Measurements from ENCODE around the gene ASF1A. TPM values are rescaled to one million over a fixed set of nuclear protein-coding genes. Genes with fewer than 3 reads are reported as not detected.

ASF1A gene
- total and polyA plus RNA-seq, 4 donors = 5.6 to 27.0 (median 7.2) TPM

GRCh38 chr6:118877806-118878205, 16.1 kb upstream of the ASF1A start:
- no peak overlapping the region for H3K4me3 ChIP-seq (ENCODE audit: low read depth in 1 of 3, low read length in 3 of 3)
- no peak for DNase-seq (ENCODE audit: low spot score)
- H3K9ac ChIP-seq (ENCODE audit: low read depth in 1 of 2, low read length in 2 of 2) = no peak overlapping the region
- H3K9me3 ChIP-seq (ENCODE audit: control insufficient read depth in 4 of 4, low read length in 3 of 4) = no peaks in the 10 kb centered on the region
- H3K27me3 ChIP-seq (ENCODE audit: control insufficient read depth in 4 of 4, insufficient read depth in 4 of 4, low read length in 3 of 4) = no peaks in the 10 kb centered on the region
- peaks cover 0 to 3% (median under 1%) of the 10 kb centered on the region in 4 donors for H3K4me1 ChIP-seq (ENCODE audit: control insufficient read depth in 4 of 4, insufficient read depth in 4 of 4, low read length in 3 of 4)
- H3K36me3 ChIP-seq (ENCODE audit: control insufficient read depth in 4 of 4, insufficient read depth in 3 of 4, low read depth in 1 of 4, low read length in 3 of 4) = peaks cover 0 to 2% (median 0%) of the 10 kb centered on the region in 4 donors
- no peak for TF ChIP-seq SP1 (IDR thresholded peaks at IDR 0.05)
- no peak for TF ChIP-seq ATF3 (IDR thresholded peaks at IDR 0.05)
- TF ChIP-seq HNF4G (IDR thresholded peaks at IDR 0.05) = no peak
- no peak for TF ChIP-seq RAD21 (IDR thresholded peaks at IDR 0.05)
- WGBS = 97% methylated on average over 2 of the region's 2 CpGs
- H3K27ac ChIP-seq (ENCODE audit: low read depth in 1 of 2, low read length in 2 of 2) = no peak overlapping the region

DNA sequence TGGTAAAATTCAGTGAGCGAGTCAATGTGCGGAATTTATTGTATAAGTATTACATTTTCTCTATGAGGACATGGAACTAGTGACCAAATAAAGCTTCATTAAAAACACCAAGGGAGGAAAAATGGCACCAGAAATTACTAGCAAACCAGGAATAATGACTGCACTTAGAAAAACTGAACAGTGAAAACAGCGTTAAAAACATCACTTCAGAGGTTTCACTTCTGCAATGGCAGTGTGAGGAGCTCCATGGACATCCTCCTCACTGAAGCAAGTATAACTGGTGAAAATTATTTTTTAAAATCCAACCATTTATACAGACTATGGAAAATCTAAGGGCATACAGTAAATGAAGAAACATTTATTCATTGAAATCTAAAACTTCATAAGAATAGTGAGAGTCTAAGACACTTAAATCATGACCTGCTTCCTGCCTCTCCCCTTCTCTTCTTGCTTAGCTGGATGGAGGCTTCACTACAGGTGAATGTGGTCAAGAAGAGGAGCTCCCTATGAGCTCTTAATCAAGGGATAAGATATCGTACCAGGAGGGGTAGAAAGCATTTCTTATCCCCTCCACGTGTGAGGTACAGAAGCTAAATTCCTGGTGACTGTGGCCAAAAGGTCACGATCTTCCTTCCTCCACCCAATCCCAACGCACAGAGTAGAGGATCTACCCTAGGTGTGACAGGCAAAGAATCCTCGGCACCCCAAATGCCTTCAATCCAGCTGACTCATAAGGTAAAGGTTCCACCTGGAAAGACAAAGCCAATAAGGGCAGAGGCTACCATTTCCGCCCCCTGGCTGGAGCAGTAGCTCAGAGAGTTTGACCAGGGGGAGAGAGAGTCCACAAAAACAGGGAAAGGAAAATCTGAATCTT, 12.3 kb upstream of the ASF1A start:
- no peak overlapping the region for H3K27ac ChIP-seq (ENCODE audit: low read depth in 1 of 2, low read length in 2 of 2)
- no peaks in the 10 kb centered on the region for H3K27me3 ChIP-seq (ENCODE audit: control insufficient read depth in 4 of 4, insufficient read depth in 4 of 4, low read length in 3 of 4)
- H3K4me1 ChIP-seq (ENCODE audit: control insufficient read depth in 4 of 4, insufficient read depth in 4 of 4, low read length in 3 of 4) = peaks cover 0 to 3% (median under 1%) of the 10 kb centered on the region in 4 donors
- no peak for DNase-seq (ENCODE audit: low spot score)
- H3K36me3 ChIP-seq (ENCODE audit: control insufficient read depth in 4 of 4, insufficient read depth in 3 of 4, low read depth in 1 of 4, low read length in 3 of 4) = peaks cover 0 to 2% (median 0%) of the 10 kb centered on the region in 4 donors
- TF ChIP-seq EGR1 (IDR thresholded peaks at IDR 0.05; ENCODE audit: low read depth in 2 of 2) (no peak), HNF4G (IDR thresholded peaks at IDR 0.05) (no peak), RXRA (IDR thresholded peaks at IDR 0.05) (no peak), MAX (IDR thresholded peaks at IDR 0.05) (no peak), ZBTB33 (IDR thresholded peaks at IDR 0.05) (no peak), TAF1 (conservative IDR thresholded peaks at IDR 0.05) (no peak), RAD21 (IDR thresholded peaks at IDR 0.05) (no peak), JUND (IDR thresholded peaks at IDR 0.05) (no peak), NR2F2 (IDR thresholded peaks at IDR 0.05) (no peak), ATF3 (IDR thresholded peaks at IDR 0.05) (no peak), SP1 (IDR thresholded peaks at IDR 0.05) (no peak), YY1 (IDR thresholded peaks at IDR 0.05) (no peak), CTCF (IDR thresholded peaks at IDR 0.05; ENCODE audit: low read depth, low read length, missing input control) (no peak), FOXA1 (IDR thresholded peaks at IDR 0.05) (no peak), HNF4A (conservative IDR thresholded peaks at IDR 0.05) (no peak), FOXA2 (IDR thresholded peaks at IDR 0.05) (no peak)
- WGBS = 92% methylated on average over 9 of the region's 9 CpGs
- H3K9me3 ChIP-seq (ENCODE audit: control insufficient read depth in 4 of 4, low read length in 3 of 4) = no peaks in the 10 kb centered on the region
- H3K4me3 ChIP-seq (ENCODE audit: low read depth in 1 of 3, low read length in 3 of 3) = no peak overlapping the region
- no peak overlapping the region for H3K9ac ChIP-seq (ENCODE audit: low read depth in 1 of 2, low read length in 2 of 2)
